HG02798 (cell line): ENCODE measurements around the gene CREB3.

Experiments used
- ATAC-seq: cut with Tn5 transposase; IDR thresholded peaks from one replicate; pipeline ENCODE4 v1.9.1; 2021; ENCODE audit warnings: mild to moderate bottlenecking; ENCODE audit not compliant: unreplicated experiment, poor library complexity

The CREB3 gene

GRCh38 chr9:35771534-35771933 is 39.1 kb downstream of the CREB3 start:
- ATAC-seq = no peak

GRCh38 chr9:35771943-35772342 is 39.5 kb downstream of the CREB3 start:
- ATAC-seq = no peak

- ATAC-seq = no peak
Measured at GRCh38 chr9:35774907-35775635, 42.6 kb downstream of the CREB3 start.

- ATAC-seq = no peak
Measured at GRCh38 chr9:35776018-35776417, 43.6 kb downstream of the CREB3 start.

GRCh38 chr9:35778496-35778895 is 46.0 kb downstream of the CREB3 start:
- no peak for ATAC-seq

- no peak for ATAC-seq
Measured at GRCh38 chr9:35781066-35781465, 48.6 kb downstream of the CREB3 start.

GRCh38 chr9:35783418-35783817 is 51.0 kb downstream of the CREB3 start:
- no peak for ATAC-seq
